SK-N-SH (cell line): ENCODE data around the gene CDH23. TPM values are rescaled to one million over a fixed set of nuclear protein-coding genes. Genes with fewer than 3 reads are reported as not detected.
A peak's percentile ranks its signal among the peaks of the same experiment; 100 is the strongest.

Experiments used
- CTCF ChIA-PET: fragments of 300-600, 350-600 bp; formaldehyde crosslinking; extraction: SDS; loops from one replicate; lab custom pipeline; 2021; lab: Yijun Ruan, JAX
- POLR2A ChIA-PET: fragments of 350-600 bp; sonication (Branson Sonifier 250); formaldehyde crosslinking; extraction: SDS; loops from one replicate; lab custom pipeline; 2020; ENCODE audit warnings: antibody characterized with exemption, inconsistent platforms; lab: Yijun Ruan, JAX
- DNase-seq: peaks from one replicate; pipeline ENCODE4 v3.0.0; 2012
- H2AFZ ChIP-seq: fragments of 200-600 bp; sonication (generic); 2 replicates; pipeline ENCODE4 v1.8.1; 2016; ENCODE audit warnings: antibody characterized with exemption, mild to moderate bottlenecking, low read depth
- H3F3A ChIP-seq: fragments of 200-600 bp; sonication (generic); replicated peaks from 2 replicates; pipeline ENCODE3; 2016; ENCODE audit warnings: antibody characterized with exemption, mild to moderate bottlenecking; ENCODE audit not compliant: insufficient read depth
- H3K27ac ChIP-seq, 2 experiments: fragments of 200-500 bp in 1 of 2; fragments of 200-600 bp in 1 of 2; sonication (Bioruptor generic) in 1 of 2; sonication (generic), shearing (Covaris generic) in 1 of 2; 2 replicates each; pipeline versions ENCODE4 v1.5.1 to v1.6.1; 2014 to 2016; ENCODE audit warnings: low read depth in 2 of 2, inconsistent platforms in 1 of 2, low read length in 1 of 2, mild to moderate bottlenecking in 1 of 2, mixed read lengths in 1 of 2
- H3K27me3 ChIP-seq: fragments of 200-600 bp; sonication (generic), shearing (Covaris generic); 2 replicates; pipeline ENCODE4 v1.6.1; 2016; ENCODE audit warnings: mixed run types; ENCODE audit not compliant: insufficient read depth
- H3K36me3 ChIP-seq, 2 experiments: fragments of 200-500 bp in 1 of 2; fragments of 200-600 bp in 1 of 2; sonication (Bioruptor generic) in 1 of 2; sonication (generic) in 1 of 2; replicated peaks in 1 of 2; 2 replicates each; pipeline versions ENCODE3 to v1.5.1; 2014 to 2016; ENCODE audit warnings: low read length in 1 of 2, mild to moderate bottlenecking in 1 of 2; ENCODE audit not compliant: insufficient read depth in 2 of 2, control insufficient read depth in 1 of 2
- H3K4me1 ChIP-seq, 2 experiments: fragments of 200-500 bp in 1 of 2; fragments of 200-600 bp in 1 of 2; sonication (Bioruptor generic) in 1 of 2; sonication (generic), shearing (Covaris generic) in 1 of 2; 2 replicates each; pipeline versions ENCODE4 v1.5.1 to v1.6.1; 2014 to 2016; ENCODE audit warnings: low read depth in 1 of 2, low read length in 1 of 2, mixed run types in 1 of 2; ENCODE audit not compliant: insufficient read depth in 2 of 2, control insufficient read depth in 1 of 2
- H3K4me2 ChIP-seq: fragments of 200-600 bp; sonication (generic), shearing (Covaris generic); 2 replicates; pipeline ENCODE4 v1.6.1; 2017; ENCODE audit warnings: mixed run types
- H3K4me3 ChIP-seq, 2 experiments: fragments of 200-500 bp in 1 of 2; fragments of 200-600 bp in 1 of 2; sonication (Bioruptor generic) in 1 of 2; sonication (generic), shearing (Covaris generic) in 1 of 2; 2 replicates each; pipeline versions ENCODE4 v1.5.1 to v1.8.1; 2014 to 2016; ENCODE audit warnings: low read depth in 2 of 2, inconsistent platforms in 1 of 2, low read length in 1 of 2, mild to moderate bottlenecking in 1 of 2, mixed read lengths in 1 of 2, moderate library complexity in 1 of 2
- H3K79me2 ChIP-seq: fragments of 200-600 bp; sonication (generic); 2 replicates; pipeline ENCODE4 v1.8.1; 2017; ENCODE audit warnings: mild to moderate bottlenecking; ENCODE audit not compliant: insufficient read depth
- H3K9ac ChIP-seq: fragments of 200-600 bp; sonication (generic); 2 replicates; pipeline ENCODE4 v1.6.1; 2017; ENCODE audit warnings: mixed run types
- H3K9me2 ChIP-seq: fragments of 200-600 bp; sonication (generic); 2 replicates; pipeline ENCODE4 v1.6.1; 2017; ENCODE audit warnings: mixed run types
- H3K9me3 ChIP-seq: fragments of 200-600 bp; sonication (generic); 2 replicates; pipeline ENCODE4 v1.6.1; 2017; ENCODE audit warnings: mixed run types, mild to moderate bottlenecking, moderate library complexity
- H4K20me1 ChIP-seq: fragments of 200-600 bp; sonication (generic); 2 replicates; pipeline ENCODE4 v1.6.1; 2017; ENCODE audit warnings: mild to moderate bottlenecking, mixed run types; ENCODE audit not compliant: insufficient read depth
- ELF1 ChIP-seq: IDR thresholded peaks from 2 replicates; pipeline ENCODE4 v1.4.0; 2012
- EP300 ChIP-seq, 2 experiments: IDR thresholded peaks; 2 replicates each; pipeline versions ENCODE4 v1.4.0 to v1.6.1; 2012; ENCODE audit warnings: borderline replicate concordance in 1 of 2, low read depth in 1 of 2, low read length in 1 of 2
- GABPA ChIP-seq: IDR thresholded peaks from 2 replicates; pipeline ENCODE4 v1.4.0; 2012; ENCODE audit warnings: low read depth, mild to moderate bottlenecking
- MEF2A ChIP-seq: IDR thresholded peaks from 2 replicates; pipeline ENCODE4 v1.4.0; 2012; ENCODE audit warnings: low read depth, borderline replicate concordance
- MXI1 ChIP-seq: IDR thresholded peaks from 2 replicates; pipeline ENCODE4 v1.6.1; 2012; ENCODE audit warnings: mild to moderate bottlenecking, low read depth, low read length, improper control_type of control experiment
- NFIC ChIP-seq: IDR thresholded peaks from 2 replicates; pipeline ENCODE4 v1.4.0; 2012; ENCODE audit warnings: borderline replicate concordance
- NRF1 ChIP-seq: IDR thresholded peaks from 2 replicates; pipeline ENCODE4 v1.6.1; 2012; ENCODE audit warnings: low read depth, mild to moderate bottlenecking, low read length
- POLR2AphosphoS5 ChIP-seq: IDR thresholded peaks from 2 replicates; pipeline ENCODE4 v1.6.1; 2012; ENCODE audit warnings: low read depth, low read length
- RAD21 ChIP-seq: IDR thresholded peaks from 2 replicates; pipeline ENCODE4 v1.6.1; 2012; ENCODE audit warnings: mild to moderate bottlenecking, low read length
- RCOR1 ChIP-seq: fragments of 150-350 bp; IDR thresholded peaks from 2 replicates; pipeline ENCODE4 v1.6.1; 2017; ENCODE audit warnings: antibody characterized with exemption, low read length
- RFX5 ChIP-seq: IDR thresholded peaks from 2 replicates; pipeline ENCODE4 v1.6.1; 2012; ENCODE audit warnings: mild to moderate bottlenecking, improper control_type of control experiment, low read length
- RXRA ChIP-seq: IDR thresholded peaks from 2 replicates; pipeline ENCODE4 v1.4.0; 2012; ENCODE audit warnings: low read depth, mild to moderate bottlenecking, borderline replicate concordance
- TAF1 ChIP-seq: IDR thresholded peaks from 2 replicates; pipeline ENCODE4 v1.6.1; 2012; ENCODE audit warnings: low read depth, mild to moderate bottlenecking, low read length, moderate library complexity, borderline replicate concordance
- TEAD4 ChIP-seq: IDR thresholded peaks from 2 replicates; pipeline ENCODE4 v1.4.0; 2012; ENCODE audit warnings: mild to moderate bottlenecking, borderline replicate concordance; ENCODE audit not compliant: insufficient read depth
- WGBS: methylation state at CpG from one replicate; pipeline ENCODE4 v1.1.6; 2017; ENCODE audit warnings: low lambda C conversion rate; 5-methylcytosine and 5-hydroxymethylcytosine counted together
- polyA plus RNA-seq, 3 experiments: library from polyadenylated mRNA; depleted of rRNA; stranded (reverse); fragments of >200 nt; gene quantifications; 2 replicates each; pipeline ENCODE4 v1.2.3, GENCODE V29; 2012
- TF ChIP-seq, protein P1 (sequence below): IDR thresholded peaks from 2 replicates; pipeline ENCODE4 v1.6.1; 2012; ENCODE audit warnings: mild to moderate bottlenecking, low read depth, low read length, moderate library complexity
- TF ChIP-seq, protein P2 (sequence below): IDR thresholded peaks from 2 replicates; pipeline ENCODE4; 2012

The CDH23 gene
- polyA plus RNA-seq, 1 of the 3 experiments (the other 2 are of a cell fraction): 0.03 TPM

DNA sequence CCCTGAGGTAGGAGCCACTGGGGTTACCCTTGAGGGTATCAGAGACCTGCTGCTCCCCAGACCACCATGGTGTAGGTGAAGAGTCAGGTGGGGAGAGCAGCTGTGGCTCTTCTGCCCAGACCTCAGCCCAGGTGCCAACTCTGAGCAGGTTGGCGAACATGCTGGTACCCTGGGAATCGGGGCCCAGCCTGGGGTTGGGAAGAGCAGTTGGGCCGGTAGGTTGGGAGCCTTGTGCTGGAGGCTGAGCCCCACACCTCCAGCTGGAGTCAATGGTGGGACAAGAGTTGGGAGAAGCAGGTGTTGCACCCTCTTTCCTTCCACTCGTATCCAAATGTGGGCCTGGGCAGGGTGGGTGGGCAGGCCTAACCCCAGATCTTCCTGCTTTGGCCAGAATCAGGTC lies 114.5 kb downstream of the CDH23 start:
- no peaks in the 10 kb centered on the region for H3K9me2 ChIP-seq
- DNase-seq: no peak
- no peak for TF ChIP-seq RAD21
- TF ChIP-seq POLR2AphosphoS5: no peak
- TF ChIP-seq EP300 (IDR thresholded peaks at IDR 0.05; ENCODE audit: borderline replicate concordance in 1 of 2, low read depth in 1 of 2, low read length in 1 of 2): no peak
- no peak for TF ChIP-seq RFX5
- no peak for TF ChIP-seq NRF1
- TF ChIP-seq NFIC: no peak
- no peak for TF ChIP-seq MEF2A
- TF ChIP-seq, protein P1, sequence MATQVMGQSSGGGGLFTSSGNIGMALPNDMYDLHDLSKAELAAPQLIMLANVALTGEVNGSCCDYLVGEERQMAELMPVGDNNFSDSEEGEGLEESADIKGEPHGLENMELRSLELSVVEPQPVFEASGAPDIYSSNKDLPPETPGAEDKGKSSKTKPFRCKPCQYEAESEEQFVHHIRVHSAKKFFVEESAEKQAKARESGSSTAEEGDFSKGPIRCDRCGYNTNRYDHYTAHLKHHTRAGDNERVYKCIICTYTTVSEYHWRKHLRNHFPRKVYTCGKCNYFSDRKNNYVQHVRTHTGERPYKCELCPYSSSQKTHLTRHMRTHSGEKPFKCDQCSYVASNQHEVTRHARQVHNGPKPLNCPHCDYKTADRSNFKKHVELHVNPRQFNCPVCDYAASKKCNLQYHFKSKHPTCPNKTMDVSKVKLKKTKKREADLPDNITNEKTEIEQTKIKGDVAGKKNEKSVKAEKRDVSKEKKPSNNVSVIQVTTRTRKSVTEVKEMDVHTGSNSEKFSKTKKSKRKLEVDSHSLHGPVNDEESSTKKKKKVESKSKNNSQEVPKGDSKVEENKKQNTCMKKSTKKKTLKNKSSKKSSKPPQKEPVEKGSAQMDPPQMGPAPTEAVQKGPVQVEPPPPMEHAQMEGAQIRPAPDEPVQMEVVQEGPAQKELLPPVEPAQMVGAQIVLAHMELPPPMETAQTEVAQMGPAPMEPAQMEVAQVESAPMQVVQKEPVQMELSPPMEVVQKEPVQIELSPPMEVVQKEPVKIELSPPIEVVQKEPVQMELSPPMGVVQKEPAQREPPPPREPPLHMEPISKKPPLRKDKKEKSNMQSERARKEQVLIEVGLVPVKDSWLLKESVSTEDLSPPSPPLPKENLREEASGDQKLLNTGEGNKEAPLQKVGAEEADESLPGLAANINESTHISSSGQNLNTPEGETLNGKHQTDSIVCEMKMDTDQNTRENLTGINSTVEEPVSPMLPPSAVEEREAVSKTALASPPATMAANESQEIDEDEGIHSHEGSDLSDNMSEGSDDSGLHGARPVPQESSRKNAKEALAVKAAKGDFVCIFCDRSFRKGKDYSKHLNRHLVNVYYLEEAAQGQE: no peak
- no peak for TF ChIP-seq RCOR1
- TF ChIP-seq GABPA: no peak
- TF ChIP-seq RXRA: no peak
- TF ChIP-seq TEAD4: no peak
- no peak for TF ChIP-seq ELF1
- TF ChIP-seq, protein P2, sequence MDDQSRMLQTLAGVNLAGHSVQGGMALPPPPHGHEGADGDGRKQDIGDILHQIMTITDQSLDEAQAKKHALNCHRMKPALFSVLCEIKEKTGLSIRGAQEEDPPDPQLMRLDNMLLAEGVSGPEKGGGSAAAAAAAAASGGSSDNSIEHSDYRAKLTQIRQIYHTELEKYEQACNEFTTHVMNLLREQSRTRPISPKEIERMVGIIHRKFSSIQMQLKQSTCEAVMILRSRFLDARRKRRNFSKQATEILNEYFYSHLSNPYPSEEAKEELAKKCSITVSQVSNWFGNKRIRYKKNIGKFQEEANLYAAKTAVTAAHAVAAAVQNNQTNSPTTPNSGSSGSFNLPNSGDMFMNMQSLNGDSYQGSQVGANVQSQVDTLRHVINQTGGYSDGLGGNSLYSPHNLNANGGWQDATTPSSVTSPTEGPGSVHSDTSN: no peak
- TF ChIP-seq, all 33 proteins: peak for 0
- Histone ChIP-seq H3K4me1 (peaks cover 0 to 38% of the 10 kb centered on the region in 2 experiments; a peak in 1 of 4 replicates), H2AFZ (no peak overlapping the region), H3K79me2 (no peaks in the 10 kb centered on the region), H3K36me3 (no peaks in the 10 kb centered on the region), H3K4me3 (no peak overlapping the region), H3K9me3 (no peaks in the 10 kb centered on the region), H3K9ac (no peak overlapping the region), H4K20me1 (no peaks in the 10 kb centered on the region), H3K4me2 (no peak overlapping the region), H3K27ac (no peak overlapping the region; a peak in 1 of 4 replicates), H3K27me3 (peaks cover 4% of the 10 kb centered on the region), H3F3A (no peaks in the 10 kb centered on the region)
- CTCF ChIA-PET: interaction anchor here (0.6 to 1.5 kb wide), 3 partner anchors 68 to 245 kb away, joined by 3 read pairs; no protein-coding TSS in a partner anchor
- POLR2A ChIA-PET: no interaction called here
- 71% methylated on average over 3 of the region's 4 CpGs for WGBS

DNA sequence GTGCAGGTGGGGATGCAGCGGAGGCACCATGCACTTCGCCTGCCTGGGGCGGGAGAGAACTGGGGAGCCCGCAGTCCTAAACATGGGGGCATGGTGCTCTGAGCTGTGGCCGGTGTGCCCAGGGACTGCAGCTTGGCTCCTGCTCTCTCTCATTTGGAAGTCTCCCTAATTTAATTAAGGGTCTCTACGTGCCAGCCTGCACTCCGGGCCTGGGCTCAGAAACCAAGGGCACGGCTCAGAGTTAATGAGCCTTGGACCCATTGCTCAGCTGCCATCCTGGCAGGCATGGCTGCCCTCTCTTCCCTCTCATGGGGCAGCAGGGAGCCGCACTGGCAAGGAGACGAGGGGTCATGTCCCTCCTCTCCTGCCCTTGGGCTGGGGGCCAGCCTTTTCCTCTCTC lies 115.6 kb downstream of the CDH23 start:
- H3K27me3 ChIP-seq: peaks cover 4% of the 10 kb centered on the region
- TF ChIP-seq MXI1 (no peak), TAF1 (no peak)
- TF ChIP-seq, all 33 proteins: peak for 0
- Histone ChIP-seq H3K4me2 (no peak overlapping the region), H3K79me2 (no peaks in the 10 kb centered on the region), H3K4me3 (no peak overlapping the region), H2AFZ (no peak overlapping the region), H3K9ac (no peak overlapping the region), H3F3A (no peaks in the 10 kb centered on the region), H3K4me1 (peaks cover 0 to 48% of the 10 kb centered on the region in 2 experiments; a peak in 1 of 4 replicates), H3K27ac (peak overlapping the region in 1 of 2 experiments; percentile 53; a peak in 1 of 4 replicates), H4K20me1 (no peaks in the 10 kb centered on the region), H3K36me3 (no peaks in the 10 kb centered on the region), H3K9me2 (no peaks in the 10 kb centered on the region), H3K9me3 (no peaks in the 10 kb centered on the region)
- ChIA-PET CTCF (interaction anchor here (0.8 to 1.6 kb wide), 5 partner anchors 25 to 196 kb away, joined by 3 to 4 read pairs (median 4); partner anchors contain the start of gene CDH23), POLR2A (interaction anchor here (1.0 kb wide), 1 partner anchor 18 kb away, joined by 4 read pairs; no protein-coding TSS in a partner anchor)
- peak; percentile 72 for DNase-seq
- 51% methylated on average over 10 of the region's 10 CpGs for WGBS
